NCI-H748 treated with DMSO at 0.1 percent for 48 hours (cell line): Measurements from ENCODE around the gene CCDC88C.

Experiments used
- DNase-seq: peaks from one replicate; lab custom pipeline; 2025; lab: John Stamatoyannopoulos, UW

Gene CCDC88C

DNA sequence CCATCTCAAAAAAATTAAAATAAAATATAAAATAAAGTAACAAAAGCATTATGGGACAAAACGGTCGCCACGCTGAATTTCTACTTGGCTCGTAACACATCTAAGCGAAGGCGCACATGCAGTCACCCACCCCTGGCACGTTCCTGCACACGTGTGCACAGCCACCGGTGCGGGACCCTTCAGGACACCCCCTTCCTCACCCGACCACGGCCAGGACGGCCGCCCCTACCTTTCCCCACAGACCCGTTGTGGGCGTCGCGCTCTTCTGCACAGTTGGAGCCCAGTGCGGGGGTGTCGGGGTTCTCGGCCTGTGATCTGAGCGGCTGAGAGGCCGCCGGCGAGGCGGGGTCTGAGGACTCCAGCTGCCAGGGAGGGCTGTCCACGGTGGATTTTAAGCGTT, 128.7 kb downstream of the CCDC88C start:
- no peak for DNase-seq

DNA sequence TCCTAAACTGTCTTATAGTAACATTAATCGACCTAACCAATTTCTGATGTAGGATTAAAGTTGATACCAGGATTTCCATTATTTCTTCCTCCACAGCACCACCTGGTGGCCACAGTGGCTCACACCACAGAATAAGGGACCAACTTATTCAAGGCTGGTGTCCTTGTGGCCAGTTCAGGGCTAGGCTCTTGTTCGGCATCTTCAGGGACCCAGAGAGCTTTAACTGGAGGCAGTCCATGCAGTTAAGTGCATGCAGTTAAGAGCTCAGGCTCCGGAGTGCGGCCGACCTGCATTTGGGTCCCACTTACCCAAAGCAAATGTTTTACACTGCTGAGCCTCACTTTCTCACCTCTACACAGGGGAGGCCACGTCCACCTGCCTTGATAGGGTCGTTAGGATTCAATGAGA, 131.1 kb downstream of the CCDC88C start:
- DNase-seq: peak; percentile 66

DNA sequence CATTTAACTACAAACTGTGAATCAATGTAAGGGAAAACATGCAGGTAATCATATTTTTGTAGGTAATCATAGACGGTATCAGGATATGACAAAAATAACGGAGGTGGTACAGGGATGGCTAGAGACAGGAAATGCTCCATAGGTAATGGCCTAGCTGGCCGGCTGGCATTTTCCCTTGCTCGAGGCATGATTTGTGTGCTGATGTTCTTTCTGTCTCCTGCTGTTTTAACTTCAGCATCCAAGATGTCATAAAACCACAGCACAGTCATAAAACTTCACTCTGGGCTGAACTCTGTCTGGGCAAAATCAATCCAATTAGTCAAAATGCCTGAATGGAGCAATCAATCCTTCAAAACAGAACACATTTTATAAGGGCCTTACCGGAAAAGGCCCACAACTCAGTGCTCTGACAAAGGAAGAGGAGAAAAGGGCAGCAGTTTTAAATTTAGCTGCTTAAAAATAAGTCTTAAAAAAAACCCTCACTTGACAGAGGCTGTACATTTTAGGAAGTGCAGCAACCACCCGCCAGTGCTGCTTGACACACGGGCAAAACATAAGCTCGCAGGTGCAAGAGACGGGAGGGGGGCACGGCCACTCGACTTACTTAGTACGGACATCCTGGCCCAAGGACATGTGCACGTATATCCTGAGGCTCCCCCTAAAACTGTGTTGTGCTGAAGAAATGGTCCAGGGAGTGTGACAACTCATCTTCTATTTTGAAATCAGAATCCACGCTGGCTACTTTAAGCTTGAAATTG, 132.7 kb downstream of the CCDC88C start:
- no peak for DNase-seq

DNA sequence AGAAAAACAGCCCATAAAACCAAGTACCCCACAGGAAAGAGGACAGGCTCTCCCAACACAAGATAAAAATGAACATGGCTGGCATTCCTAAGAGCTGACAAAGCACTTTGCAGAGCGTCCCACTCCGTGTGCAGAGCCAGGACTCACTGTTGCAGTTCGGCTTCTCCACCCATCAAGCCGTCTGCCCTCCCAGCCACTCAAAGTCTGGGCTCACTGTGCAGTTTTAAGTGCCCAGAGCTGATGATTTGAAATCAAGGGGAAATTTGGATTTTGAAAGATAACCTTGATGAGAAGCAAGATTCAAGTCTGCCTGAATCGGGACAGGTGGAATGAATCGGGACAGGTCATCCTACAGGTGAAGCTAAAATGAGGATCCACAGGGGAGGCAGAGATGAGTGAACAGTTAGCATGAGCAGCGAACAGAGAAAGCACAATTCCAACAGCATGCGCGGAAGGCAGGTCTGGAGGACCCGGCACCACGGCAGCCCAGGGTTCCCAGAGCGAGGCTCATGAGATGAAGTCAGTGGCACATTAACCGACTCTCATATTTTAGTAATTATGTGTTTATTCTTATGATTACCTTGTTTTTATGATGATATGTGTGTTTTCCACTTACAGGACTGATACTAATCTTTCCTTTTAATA, 133.4 kb downstream of the CCDC88C start:
- no peak for DNase-seq

DNA sequence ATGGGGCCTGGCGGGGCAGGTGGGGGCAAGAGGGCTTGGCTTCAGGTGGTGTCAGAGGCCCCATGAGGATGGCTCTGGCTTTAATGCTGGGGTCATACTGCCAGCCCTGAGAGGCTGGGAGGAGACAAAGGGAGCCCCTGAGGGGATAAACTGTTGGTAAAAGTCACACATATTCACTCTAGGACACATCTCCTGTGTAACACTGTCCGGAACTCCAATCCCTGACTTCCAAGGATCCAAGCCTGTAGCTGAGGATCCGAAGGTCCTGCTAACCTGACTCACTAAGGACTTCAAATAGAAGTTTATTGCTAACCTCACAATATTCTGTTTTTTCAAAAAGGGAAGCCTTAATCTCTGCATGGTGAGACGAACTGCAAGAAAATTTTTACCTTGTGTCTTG, 134.0 kb downstream of the CCDC88C start:
- DNase-seq: no peak

DNA sequence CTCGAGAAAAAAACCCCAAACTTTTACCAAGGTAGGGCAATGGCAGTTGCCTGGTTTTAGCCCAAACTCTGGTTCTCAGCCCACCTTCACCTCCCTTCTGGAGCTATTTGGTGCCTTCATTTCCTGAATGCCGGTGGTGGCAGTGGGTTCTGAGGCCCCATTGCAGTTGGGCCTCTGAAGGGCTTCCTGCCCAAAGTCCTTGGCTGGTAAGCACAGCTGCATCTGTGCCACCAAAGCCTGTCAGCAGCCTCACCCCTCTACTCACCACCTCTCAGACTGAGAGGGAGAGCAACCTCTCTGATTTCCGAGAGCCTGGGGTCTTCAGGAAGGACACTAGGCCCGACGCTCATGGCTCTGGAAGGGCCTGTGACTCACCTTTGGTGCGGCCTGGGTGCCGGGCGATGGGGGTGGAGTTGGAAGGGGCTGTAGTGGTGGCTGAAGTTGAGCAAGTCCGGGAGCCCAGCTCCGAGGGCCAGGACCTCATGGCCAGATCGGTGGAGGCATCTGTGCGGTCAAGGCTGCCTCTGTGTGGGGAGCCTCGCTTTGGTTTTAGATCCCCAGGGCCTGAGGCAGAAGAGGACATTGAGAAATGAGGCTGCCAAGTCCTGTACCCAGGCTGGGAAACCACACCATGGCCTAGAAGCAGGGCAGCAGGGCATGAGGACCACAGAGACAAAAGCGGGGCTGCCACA, 134.5 kb downstream of the CCDC88C start:
- no peak for DNase-seq

DNA sequence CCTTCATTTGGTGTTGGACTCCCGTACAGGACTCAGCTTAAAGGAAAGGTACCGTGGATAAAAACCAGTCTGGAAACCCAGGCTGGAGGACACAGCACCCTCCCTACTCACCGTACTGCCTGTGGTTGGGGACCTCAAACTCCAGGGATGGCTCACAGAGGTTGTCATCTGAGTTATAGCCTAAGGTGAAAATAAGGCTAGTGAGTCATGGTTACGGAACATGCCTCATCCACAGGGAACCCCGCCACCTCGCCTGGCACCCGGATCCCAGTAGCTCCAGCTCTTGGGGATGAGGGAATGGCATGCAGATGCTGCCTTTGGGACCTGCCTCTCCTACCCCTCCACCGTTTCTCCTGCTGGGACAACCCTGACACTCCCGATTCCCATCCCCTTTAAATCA, 136.3 kb downstream of the CCDC88C start:
- DNase-seq: no peak

DNA sequence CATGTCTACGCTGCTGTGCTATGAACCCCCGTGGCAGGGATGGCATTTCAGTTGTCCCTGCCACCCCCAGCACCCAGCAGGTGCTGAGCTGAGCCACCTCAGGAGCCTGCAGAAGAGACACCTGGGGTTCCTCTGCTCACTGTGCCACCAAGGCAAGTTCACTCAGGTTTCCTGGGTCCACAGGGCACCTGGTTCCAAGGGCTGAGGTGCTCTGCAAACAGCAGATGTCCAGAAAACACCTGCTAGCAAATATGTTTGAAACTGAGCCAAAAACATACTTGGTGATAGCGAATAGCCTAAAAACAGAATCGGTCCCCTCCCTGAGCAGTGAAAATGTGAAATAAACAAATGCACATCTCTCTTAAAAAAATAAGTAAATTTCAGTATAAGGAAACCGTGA, 137.5 kb downstream of the CCDC88C start:
- DNase-seq: no peak

DNA sequence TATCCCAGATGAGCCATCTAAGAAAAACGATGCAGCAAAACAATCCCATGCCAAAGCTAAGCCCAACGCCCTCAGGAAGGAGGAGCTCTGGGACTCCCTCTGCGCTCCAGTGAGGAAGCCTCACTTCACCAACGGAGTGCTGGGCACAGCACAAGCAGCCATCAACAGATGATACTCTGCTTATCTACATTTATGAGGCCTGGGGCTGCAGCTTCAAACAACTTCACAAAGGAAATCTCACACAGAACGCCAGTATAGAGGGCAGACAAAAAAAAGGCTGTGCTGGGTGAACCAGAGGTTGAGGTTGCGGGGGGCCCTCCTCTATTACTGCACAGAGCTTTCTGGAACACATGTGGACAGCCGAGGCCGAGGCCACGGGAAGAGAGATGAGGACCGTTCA, 138.3 kb downstream of the CCDC88C start:
- no peak for DNase-seq

DNA sequence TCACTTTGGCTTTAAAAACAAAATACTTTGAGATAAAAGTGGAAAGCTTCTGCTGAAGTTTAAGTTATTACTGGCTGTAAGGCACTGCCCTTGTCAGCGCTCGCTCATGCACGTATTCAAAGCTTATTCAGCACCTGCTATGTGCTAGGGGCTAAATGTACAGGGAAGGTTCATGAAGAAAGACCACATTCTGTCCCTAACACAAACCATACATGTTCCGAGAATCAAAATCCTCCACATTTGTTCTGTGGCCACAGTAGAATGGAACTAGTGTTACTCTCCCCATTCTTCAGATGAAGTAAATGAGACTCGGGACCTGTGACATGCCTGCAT, 139.3 kb downstream of the CCDC88C start:
- DNase-seq: no peak

DNA sequence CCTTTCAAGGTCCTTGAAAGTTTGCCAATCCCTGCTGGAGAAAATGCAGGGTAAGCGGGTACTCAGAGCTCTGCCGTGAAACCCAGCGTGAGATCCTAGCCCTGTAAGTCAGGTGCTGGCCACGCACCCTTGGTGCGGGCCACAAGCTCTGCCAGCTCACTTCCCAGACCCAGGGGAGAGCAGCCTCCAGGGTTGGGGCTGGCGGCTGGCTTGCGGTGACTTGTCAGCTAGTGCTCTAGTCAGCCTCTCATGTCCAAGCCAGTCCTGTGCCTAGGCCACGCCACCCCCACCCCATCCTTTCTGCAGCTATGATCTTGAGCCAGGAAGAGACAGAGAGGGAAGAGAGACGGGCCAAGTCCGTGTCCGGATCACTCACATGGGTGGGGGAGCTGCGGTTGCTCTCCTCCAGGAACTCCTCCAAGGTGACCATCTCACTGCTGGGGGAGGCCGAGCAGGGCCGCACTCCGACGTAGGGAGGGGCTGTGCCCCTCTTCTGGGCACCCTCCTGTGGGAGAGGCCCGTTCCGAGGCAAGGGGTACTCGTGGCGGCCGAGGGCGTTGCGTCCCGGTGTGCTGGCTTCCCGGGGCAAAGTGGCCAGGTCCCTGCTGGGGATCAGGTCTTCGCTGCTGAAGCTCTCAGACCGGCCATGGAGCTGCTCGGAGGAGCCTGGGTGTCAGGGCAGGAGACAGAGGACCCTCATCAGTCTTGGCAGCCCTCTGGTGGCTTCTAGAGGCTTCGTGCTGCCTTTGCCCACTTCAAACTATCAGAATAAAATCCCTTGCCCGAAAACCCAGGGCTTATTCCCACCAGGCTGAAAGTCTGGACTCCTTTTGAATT, 139.9 kb downstream of the CCDC88C start:
- no peak for DNase-seq

DNA sequence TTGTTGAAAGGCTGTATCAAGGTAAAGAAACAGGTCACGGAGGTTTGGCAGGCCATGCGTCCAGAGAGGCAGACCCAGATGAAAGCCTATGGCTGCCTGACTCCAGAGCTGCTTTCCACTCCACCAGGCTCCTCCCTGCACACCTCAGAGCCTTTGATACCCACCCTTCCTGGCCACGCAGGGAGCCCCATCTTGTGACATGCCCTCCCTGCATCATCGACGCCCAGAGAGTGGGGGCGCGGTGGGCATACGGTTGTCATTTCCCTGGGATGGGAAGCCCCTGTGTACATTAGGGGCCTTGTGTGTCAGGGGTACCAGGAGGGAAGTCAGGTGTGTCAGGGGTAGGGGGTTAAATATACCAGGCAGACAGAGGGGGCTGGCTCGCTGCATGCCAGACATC, 142.8 kb downstream of the CCDC88C start:
- DNase-seq: no peak

DNA sequence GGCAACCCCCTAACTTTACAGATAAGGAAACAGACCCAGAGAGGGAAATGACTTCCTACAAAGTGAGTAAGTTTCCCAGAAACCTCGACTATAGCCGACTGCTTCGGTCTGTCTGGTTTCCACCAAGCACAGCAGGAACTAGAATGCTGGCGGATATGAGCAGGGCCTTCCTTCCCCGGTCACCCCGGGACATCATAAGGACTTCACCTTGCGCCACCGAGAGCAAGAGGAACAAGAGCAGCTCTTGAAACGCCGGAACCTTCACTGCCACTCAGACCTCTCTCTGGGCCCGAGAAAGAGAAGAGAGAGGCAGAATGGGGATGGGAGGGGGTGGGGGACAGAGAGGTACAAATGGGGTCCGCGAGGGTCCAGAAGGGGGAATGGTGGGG, 143.7 kb downstream of the CCDC88C start:
- DNase-seq: no peak

DNA sequence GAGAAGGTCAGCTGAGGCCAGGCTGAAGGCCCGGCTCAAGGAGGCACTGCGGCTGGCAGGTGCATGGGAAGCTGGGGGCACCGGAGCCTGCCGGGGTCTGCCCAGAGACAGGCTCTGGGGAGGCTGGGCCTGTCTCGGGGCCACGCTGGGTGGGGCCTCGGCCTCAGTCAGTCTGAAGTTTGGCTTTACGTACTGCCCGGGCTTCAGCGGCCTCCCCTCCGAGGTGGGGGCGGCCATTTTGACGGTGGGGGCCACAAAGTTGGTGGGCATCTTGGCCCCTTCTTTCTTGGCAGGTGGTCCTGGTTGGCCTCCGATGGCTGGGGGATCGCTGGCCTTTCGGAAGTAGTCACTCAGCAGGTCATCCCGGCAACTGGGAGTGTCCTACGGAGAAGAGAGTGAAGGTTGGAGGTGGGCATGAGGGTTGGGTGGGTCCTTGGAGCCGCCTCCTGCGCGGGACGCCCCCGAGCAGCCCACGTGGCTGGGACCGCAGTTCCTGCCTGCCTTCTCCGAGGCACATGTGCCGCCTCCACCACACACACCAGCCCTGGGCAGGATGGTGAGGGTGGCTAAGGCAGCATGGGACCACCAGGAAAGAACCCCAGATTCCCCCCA, 144.2 kb downstream of the CCDC88C start:
- DNase-seq: no peak

DNA sequence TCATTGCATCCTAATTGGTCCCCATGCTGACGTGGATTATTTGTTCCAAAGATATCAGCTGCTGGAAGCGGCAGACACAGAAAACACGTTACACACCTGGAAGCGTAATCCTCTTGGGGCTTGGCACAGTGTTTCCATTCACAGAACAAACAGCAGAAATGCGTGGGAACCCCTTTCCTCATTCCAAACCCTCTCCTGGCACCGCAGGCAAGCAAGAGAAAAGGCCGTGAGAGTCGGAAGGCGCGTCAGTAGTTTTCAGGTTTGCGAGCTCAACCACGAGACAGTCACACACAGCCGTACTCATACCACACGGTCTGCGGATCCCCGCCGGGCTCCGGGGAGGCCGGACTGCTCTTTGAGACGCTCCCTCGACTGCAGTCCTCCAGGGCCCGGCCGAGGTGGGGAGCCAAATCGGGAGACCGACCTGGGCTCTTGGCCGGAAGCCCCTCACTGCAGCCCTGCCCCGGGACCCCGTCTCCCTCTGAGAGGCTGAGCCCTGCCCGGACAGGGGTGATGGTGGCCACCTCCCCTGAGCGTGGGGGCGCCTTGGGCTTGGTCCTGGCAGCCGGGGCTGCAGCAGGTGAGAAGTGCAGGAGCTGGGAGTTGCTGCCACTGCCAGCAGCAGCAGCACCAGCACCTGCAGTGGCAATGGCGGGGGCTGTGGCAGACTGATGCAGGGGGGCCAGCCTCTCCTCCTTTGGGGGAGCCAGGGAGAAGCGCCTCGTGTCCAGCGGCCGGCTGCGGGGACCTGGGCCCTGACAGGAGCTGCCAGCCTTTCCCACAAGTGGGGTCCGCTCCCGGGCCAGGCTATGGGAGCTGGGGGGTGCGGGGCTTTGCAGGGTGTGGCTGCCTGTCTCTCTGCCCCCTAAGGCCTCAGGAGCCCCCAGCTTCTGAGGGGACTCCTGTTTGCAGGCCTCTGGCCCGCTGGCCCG, 145.0 kb downstream of the CCDC88C start:
- no peak for DNase-seq

DNA sequence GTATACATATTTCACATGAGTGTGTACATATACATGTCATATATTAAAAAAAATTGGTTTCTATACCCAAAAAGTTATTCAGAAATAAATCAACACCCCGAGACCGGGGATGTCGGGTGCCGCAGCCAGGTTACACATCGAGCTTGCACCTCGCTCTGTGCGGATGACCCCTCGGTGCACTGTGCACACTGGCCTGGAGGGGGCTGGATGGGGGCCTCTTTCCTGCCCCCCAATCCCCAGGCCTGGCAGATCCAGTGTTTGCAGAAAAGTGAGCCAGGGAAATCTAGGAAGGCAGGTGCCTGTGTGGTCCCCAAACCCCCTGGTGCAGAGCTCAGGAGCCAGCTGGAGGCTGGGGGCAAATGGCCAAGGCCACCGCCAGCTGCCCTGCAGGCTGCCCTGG, 146.0 kb downstream of the CCDC88C start:
- no peak for DNase-seq

DNA sequence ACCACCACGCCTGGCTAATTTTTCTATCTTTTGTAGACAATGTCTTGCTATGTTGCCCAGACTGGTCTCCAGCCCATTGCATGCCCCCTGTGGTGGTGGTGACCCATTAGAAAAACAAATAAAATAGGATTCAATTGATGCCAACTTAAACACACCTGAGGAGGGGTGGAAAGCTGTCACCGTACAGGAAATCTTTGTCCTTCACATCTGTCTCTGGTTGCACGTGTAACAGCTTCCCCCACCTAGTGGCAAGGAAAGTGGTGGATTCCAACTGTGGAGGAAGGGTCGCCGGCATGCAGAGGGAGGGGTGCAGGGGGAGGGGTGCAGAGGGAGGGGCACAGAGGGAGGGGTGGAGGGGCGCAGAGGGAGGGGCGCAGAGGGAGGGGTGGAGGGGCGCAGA, 147.0 kb downstream of the CCDC88C start:
- no peak for DNase-seq

DNA sequence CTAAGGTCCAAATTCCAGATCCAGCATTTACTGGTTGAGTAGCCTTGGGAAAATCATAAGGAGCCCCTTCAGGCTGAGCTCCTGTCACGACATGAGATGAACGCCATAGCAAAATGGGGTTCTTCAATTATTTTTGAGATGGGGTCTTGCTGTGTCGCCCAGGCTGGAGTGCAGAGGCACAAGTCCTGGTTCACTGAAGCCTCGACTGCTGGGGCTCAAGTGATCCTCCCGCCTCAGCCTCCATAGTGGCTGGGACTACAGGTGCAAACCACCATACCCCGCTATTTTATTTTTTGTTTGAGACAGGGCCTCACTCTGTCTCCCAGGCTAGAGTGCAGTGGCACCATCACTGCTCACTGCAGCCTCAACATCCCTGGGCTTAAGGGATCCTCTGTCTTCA, 147.4 kb downstream of the CCDC88C start:
- DNase-seq: no peak

DNA sequence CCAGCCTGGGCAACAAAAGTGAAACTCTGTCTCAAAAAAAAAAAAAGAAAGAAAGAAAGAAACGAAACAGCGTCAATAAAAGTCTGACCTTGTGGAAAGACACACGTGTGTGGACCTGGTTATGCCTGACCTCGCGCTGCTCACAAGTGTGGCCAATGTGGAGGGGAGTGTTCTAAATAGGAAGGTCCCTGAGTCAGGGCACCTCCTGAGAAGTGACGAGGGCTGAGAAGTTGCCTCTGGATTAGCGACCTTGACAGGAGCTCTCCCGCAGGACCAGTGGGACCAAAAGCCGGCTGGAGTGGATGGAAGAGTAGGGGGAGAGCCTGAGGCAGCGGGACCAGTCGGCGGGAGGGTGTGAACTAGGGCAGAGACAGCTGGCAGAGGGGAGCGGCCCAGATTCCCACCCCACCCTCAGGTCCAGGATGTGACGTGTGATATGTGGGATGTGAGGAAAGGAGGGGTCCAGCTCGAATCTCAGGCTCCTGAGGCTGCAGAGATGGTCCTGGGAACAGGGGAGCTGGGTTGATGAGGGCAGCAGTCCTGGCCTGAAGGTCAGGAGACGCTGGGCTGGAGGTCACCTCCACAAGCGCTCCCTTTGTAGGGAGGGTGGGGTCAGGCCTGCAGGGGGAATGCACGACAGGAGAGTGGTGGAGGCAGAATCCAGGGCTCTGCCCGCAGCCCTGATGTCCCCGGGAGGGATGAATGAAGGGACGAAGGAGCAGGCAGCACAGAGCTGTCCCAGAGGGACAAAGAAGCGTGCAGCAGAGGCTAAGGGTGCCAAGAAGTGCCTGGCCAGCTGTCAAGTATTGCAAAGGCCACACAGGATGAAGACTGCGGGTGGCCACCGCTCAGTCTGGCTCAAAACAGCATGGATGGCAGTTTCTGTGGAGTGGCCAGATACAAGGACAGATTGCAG, 148.3 kb downstream of the CCDC88C start:
- DNase-seq: no peak

DNA sequence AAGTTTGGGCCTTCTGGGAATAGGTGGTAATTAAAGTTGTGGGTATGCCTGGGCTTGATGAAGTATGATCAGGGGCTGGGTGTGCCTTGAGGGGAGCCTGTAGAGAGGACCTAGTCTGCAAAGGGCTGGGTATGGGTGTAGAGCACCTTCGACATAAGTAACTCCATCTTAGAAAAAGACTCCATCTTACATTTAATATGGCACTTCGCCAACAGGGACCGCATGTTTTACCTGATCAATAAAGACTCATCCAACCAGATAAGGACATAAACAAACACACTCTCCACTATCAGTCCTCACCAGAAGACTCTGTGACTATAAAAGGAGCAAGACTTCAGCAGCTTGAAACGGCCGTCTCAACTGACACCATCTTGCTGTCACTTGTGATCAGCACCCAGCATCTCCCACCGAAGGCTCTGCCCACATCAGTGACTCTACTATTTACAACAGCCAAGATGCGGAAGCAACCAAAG, 149.6 kb downstream of the CCDC88C start:
- DNase-seq: no peak
